Skeletal muscle tissue (tissue), 4 donors: Measurements from ENCODE around the gene CANT1. TPM values are rescaled to one million over a fixed set of nuclear protein-coding genes. Genes with fewer than 3 reads are reported as not detected.
"Not testable (repeated sequence)": the region's sequence is repeated elsewhere in the genome, so short reads cannot be mapped to it uniquely, and the experiment has no call there.

Experiments
- H3K27ac ChIP-seq: one replicate; pipeline ENCODE4 v1.7.0; 2013; ENCODE audit warnings: mild to moderate bottlenecking, low read depth, low read length, inconsistent platforms
- H3K27me3 ChIP-seq, 3 donors: one replicate each; pipeline ENCODE4 v1.7.0; 2013; ENCODE audit warnings: low read length in 3 of 3; ENCODE audit not compliant: control insufficient read depth in 3 of 3, insufficient read depth in 3 of 3
- H3K36me3 ChIP-seq, 3 donors: one replicate each; pipeline ENCODE4 v1.7.0; 2013; ENCODE audit warnings: low read length in 3 of 3; ENCODE audit not compliant: control insufficient read depth in 3 of 3, insufficient read depth in 3 of 3
- H3K4me1 ChIP-seq, 3 donors: one replicate each; pipeline ENCODE4 v1.7.0; 2013; ENCODE audit warnings: low read length in 3 of 3, mild to moderate bottlenecking in 3 of 3; ENCODE audit not compliant: control insufficient read depth in 3 of 3, insufficient read depth in 3 of 3
- H3K4me3 ChIP-seq, 3 donors: one replicate each; pipeline ENCODE4 v1.7.0; 2013; ENCODE audit warnings: low read length in 3 of 3
- H3K9ac ChIP-seq, 3 donors: one replicate each; pipeline ENCODE4 v1.7.0; 2013; ENCODE audit warnings: low read length in 3 of 3, mild to moderate bottlenecking in 3 of 3, moderate library complexity in 2 of 3, low read depth in 1 of 3
- H3K9me3 ChIP-seq, 3 donors: one replicate each; pipeline ENCODE4 v1.7.0; 2013; ENCODE audit warnings: low read length in 3 of 3; ENCODE audit not compliant: control insufficient read depth in 3 of 3
- total RNA-seq: library from RNA; depleted of rRNA; stranded (reverse); fragments of >200 nt; gene quantifications from one replicate; pipeline ENCODE4 v1.2.3, GENCODE V29; 2014
- donor health status: Osteomylitis.

The CANT1 gene
- total RNA-seq, 1 donor from 2014 or later = 21.9 TPM

- Histone ChIP-seq H3K9me3 (peaks cover 7 to 11% (median 8%) of the 10 kb centered on the region in 3 donors), H3K36me3 (no peaks in the 10 kb centered on the region), H3K4me1 (peaks cover 0 to 6% (median 2%) of the 10 kb centered on the region in 3 donors), H3K9ac (no peak overlapping the region), H3K4me3 (no peak overlapping the region), H3K27ac (no peak overlapping the region), H3K27me3 (peaks cover 0 to 2% (median 0%) of the 10 kb centered on the region in 3 donors)
These were observed 58.7 kb downstream of the CANT1 start for GRCh38 chr17:78950870-78951269.

GRCh38 chr17:78947235-78948149 lies 62.1 kb downstream of the CANT1 start:
- Histone ChIP-seq H3K9ac (no peak overlapping the region), H3K4me3 (no peak overlapping the region), H3K36me3 (no peaks in the 10 kb centered on the region), H3K27me3 (peaks cover 0 to 11% (median 10%) of the 10 kb centered on the region in 3 donors), H3K27ac (no peak overlapping the region), H3K4me1 (peaks cover 0 to 4% (median 0%) of the 10 kb centered on the region in 3 donors), H3K9me3 (peaks cover 7 to 11% (median 8%) of the 10 kb centered on the region in 3 donors)

GRCh38 chr17:78946631-78947030 lies 62.9 kb downstream of the CANT1 start:
- H3K9ac ChIP-seq = no peak overlapping the region
- peaks cover 0 to 11% (median 10%) of the 10 kb centered on the region in 3 donors for H3K27me3 ChIP-seq
- H3K9me3 ChIP-seq = peaks cover 7 to 11% (median 8%) of the 10 kb centered on the region in 3 donors
- peaks cover 0 to under 1% (median 0%) of the 10 kb centered on the region in 3 donors for H3K4me1 ChIP-seq
- no peak overlapping the region for H3K4me3 ChIP-seq
- no peaks in the 10 kb centered on the region for H3K36me3 ChIP-seq
- H3K27ac ChIP-seq = no peak overlapping the region

- peaks cover 7 to 11% (median 7%) of the 10 kb centered on the region in 3 donors for H3K9me3 ChIP-seq
These were observed 63.4 kb downstream of the CANT1 start for GRCh38 chr17:78946131-78946530.

GRCh38 chr17:78945455-78945854 lies 64.1 kb downstream of the CANT1 start:
- H3K36me3 ChIP-seq, H3K27ac ChIP-seq, H3K9ac ChIP-seq, H3K4me3 ChIP-seq, H3K9me3 ChIP-seq, H3K4me1 ChIP-seq: not testable (repeated sequence)
- peaks cover 0 to 11% (median 10%) of the 10 kb centered on the region in 3 donors for H3K27me3 ChIP-seq

More at GRCh38 chr17:78946131-78946530, 63.4 kb downstream of the CANT1 start:
- no peaks in the 10 kb centered on the region for H3K36me3 ChIP-seq
- no peaks in the 10 kb centered on the region for H3K4me1 ChIP-seq
- peaks cover 0 to 11% (median 10%) of the 10 kb centered on the region in 3 donors for H3K27me3 ChIP-seq
- H3K9ac ChIP-seq = no peak overlapping the region
- no peak overlapping the region for H3K27ac ChIP-seq
- H3K4me3 ChIP-seq = no peak overlapping the region

- no peak overlapping the region for H3K9ac ChIP-seq
- H3K4me1 ChIP-seq = peaks cover 0 to 3% (median under 1%) of the 10 kb centered on the region in 3 donors
- H3K4me3 ChIP-seq = no peak overlapping the region
- H3K27ac ChIP-seq = no peak overlapping the region
- H3K27me3 ChIP-seq = peaks cover 0 to 11% (median 10%) of the 10 kb centered on the region in 3 donors
- no peaks in the 10 kb centered on the region for H3K36me3 ChIP-seq
- peaks cover 0 to 1% (median 1%) of the 10 kb centered on the region in 3 donors for H3K9me3 ChIP-seq
These were observed 64.6 kb downstream of the CANT1 start for GRCh38 chr17:78944956-78945355.

- Histone ChIP-seq H3K9me3 (no peaks in the 10 kb centered on the region), H3K9ac (no peak overlapping the region), H3K27ac (no peak overlapping the region), H3K36me3 (no peaks in the 10 kb centered on the region), H3K4me3 (no peak overlapping the region), H3K27me3 (peaks cover 0 to 11% (median 10%) of the 10 kb centered on the region in 3 donors), H3K4me1 (peaks cover 2 to 12% (median 10%) of the 10 kb centered on the region in 3 donors)
These were observed 65.5 kb downstream of the CANT1 start for GRCh38 chr17:78944026-78944425.

Other genes starting within 250 kb of the CANT1 start
- gene CYTH1, start 227.5 kb downstream of the CANT1 start, total RNA-seq = 17.7 TPM
- 25.6 TPM for gene USP36, start 168.9 kb downstream of the CANT1 start, total RNA-seq
- 1.6 TPM for gene CEP295NL, start 106.6 kb downstream of the CANT1 start, total RNA-seq
- gene TIMP2, start 84.4 kb downstream of the CANT1 start, total RNA-seq = 39.7 TPM
- gene LGALS3BP, start 29.8 kb downstream of the CANT1 start, total RNA-seq = 55.8 TPM
- gene C1QTNF1, start 14.4 kb upstream of the CANT1 start, total RNA-seq = 6.8 TPM
- gene ENGASE, start 65.1 kb upstream of the CANT1 start, total RNA-seq = 12.5 TPM